NCI-H2107 (cell line): ENCODE data around the gene PCDHGB6.
A peak's percentile ranks its signal among the peaks of the same experiment; 100 is the strongest.
"Not testable (repeated sequence)": the region's sequence is repeated elsewhere in the genome, so short reads cannot be mapped to it uniquely, and the experiment has no call there.

Source experiments
- DNase-seq: peaks from one replicate; lab custom pipeline; 2025; lab: John Stamatoyannopoulos, UW

The PCDHGB6 gene

DNA sequence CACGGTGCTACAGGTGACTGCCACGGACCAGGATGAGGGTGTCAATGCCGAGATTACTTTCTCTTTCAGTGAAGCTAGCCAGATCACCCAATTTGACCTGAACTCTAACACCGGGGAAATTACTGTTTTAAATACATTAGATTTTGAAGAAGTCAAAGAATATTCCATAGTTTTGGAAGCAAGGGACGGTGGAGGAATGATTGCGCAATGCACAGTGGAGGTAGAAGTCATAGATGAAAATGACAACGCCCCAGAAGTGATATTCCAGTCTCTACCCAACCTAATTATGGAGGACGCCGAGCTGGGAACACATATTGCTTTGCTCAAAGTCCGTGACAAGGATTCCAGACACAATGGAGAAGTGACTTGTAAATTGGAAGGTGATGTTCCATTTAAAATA, 19.2 kb upstream of the PCDHGB6 start:
- DNase-seq, result no peak

DNA sequence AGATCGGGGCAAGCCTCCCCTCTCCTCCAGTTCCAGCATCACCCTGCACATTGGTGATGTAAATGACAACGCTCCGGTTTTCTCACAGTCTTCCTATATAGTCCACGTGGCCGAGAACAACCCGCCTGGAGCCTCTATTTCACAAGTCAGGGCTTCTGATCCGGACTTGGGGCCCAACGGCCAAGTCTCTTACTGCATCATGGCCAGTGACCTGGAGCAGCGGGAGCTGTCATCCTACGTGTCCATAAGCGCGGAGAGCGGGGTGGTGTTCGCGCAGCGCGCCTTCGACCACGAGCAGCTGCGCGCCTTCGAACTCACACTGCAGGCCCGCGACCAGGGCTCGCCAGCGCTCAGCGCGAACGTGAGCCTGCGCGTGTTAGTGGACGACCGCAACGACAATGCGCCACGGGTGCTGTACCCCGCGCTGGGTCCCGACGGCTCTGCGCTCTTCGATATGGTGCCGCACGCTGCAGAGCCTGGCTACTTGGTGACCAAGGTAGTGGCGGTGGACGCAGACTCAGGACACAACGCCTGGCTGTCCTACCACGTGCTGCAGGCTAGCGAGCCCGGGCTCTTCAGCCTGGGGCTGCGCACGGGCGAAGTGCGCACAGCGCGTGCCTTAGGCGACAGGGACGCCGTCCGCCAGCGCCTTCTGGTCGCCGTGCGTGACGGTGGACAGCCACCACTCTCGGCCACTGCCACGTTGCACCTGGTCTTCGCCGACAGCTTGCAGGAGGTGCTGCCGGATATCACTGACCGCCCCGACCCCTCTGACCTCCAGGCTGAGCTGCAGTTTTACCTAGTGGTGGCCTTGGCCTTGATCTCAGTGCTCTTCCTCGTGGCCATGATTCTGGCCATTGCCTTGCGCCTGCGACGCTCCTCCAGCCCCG, 18.4 kb upstream of the PCDHGB6 start:
- no peak for DNase-seq

DNA sequence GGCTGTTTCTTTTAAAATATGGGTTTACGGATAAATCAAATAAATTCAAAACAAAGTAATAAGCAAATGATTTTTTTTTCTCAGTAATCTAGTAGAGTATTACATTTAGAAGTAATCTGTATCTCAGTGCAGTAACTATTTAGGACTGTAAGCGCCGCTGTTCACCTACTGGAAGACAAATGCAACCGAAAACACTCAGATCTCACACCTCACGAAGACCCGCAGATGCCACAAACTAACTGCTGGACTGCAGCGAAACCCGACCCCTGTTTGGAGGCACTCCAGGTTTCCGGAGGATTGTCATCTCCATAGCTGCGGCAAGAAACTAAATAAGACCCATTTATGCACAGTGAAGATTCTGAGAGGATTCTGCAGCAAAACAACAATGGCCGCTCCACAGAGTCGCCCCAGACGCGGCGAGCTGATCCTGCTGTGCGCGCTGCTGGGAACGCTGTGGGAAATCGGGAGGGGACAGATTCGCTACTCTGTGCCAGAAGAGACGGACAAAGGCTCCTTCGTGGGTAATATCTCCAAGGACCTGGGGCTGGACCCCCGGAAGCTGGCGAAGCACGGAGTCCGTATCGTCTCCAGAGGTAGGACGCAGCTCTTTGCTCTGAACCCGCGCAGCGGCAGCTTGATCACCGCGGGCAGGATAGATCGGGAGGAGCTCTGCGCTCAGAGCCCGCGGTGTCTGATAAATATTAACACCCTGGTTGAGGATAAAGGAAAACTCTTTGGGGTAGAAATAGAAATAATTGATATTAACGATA, 15.2 kb upstream of the PCDHGB6 start, which contains the start of gene PCDHGA8:
PCDHGA8 (plus strand) TSS at position 205 of the 770 bp plus-strand sequence; CDS start at position 386, 181 bp downstream.
- DNase-seq, result no peak

DNA sequence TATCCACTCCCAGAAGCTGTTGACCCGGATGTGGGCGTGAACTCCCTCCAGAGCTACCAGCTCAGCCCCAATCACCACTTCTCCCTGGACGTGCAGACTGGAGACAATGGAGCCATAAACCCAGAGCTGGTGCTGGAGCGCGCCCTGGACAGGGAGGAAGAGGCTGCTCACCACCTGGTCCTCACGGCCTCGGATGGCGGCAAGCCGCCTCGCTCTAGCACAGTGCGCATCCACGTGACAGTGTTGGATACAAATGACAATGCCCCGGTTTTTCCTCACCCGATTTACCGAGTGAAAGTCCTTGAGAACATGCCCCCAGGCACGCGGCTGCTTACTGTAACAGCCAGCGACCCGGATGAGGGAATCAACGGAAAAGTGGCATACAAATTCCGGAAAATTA, 14.6 kb upstream of the PCDHGB6 start:
- no peak for DNase-seq

DNA sequence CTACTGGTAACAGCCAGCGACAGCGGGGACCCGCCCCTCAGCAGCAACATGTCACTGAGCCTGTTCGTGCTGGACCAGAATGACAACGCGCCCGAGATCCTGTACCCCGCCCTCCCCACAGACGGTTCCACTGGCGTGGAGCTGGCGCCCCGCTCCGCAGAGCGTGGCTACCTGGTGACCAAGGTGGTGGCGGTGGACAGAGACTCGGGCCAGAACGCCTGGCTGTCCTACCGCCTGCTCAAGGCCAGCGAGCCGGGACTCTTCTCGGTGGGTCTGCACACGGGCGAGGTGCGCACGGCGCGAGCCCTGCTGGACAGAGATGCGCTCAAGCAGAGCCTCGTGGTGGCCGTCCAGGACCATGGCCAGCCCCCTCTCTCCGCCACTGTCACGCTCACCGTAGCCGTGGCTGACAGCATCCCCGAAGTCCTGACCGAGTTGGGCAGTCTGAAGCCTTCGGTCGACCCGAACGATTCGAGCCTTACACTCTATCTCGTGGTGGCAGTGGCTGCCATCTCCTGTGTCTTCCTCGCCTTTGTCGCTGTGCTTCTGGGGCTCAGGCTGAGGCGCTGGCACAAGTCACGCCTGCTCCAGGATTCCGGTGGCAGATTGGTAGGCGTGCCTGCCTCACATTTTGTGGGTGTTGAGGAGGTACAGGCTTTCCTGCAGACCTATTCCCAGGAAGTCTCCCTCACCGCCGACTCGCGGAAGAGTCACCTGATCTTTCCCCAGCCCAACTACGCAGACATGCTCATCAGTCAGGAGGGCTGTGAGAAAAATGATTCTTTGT, 13.2 kb upstream of the PCDHGB6 start:
- DNase-seq, result not testable (repeated sequence)

DNA sequence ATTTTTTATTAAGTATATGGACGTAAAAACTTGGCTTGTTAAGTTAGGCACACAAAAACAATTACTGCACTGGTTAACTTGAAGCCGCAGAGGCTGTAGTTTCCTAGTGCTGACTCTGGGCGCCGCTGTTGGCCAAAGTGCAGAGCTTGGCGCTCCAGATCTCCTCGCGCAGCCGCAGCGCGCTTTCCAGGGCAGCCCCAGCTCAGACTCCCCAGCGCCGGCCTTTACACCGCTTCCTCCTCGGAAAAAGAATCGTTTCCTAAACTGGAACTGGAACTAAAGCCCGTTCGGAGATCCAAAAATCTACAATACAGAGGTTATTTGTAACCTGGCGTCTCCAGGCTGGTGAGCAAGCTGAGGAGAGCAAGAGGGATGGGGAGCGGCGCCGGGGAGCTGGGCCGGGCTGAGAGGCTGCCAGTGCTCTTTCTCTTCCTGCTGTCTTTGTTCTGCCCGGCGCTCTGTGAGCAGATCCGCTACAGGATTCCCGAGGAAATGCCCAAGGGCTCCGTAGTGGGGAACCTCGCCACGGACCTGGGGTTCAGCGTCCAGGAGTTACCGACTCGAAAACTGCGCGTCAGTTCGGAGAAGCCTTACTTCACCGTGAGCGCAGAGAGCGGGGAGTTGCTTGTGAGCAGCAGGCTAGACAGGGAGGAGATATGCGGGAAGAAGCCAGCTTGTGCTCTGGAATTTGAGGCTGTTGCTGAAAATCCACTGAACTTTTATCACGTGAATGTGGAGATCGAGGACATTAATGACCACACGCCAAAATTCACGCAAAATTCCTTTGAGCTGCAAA, 9.9 kb upstream of the PCDHGB6 start, which contains the start of gene PCDHGB5:
PCDHGB5 (plus strand) TSS at position 192 of the 796 bp plus-strand sequence; CDS start at position 373, 181 bp downstream.
- not testable (repeated sequence) for DNase-seq

DNA sequence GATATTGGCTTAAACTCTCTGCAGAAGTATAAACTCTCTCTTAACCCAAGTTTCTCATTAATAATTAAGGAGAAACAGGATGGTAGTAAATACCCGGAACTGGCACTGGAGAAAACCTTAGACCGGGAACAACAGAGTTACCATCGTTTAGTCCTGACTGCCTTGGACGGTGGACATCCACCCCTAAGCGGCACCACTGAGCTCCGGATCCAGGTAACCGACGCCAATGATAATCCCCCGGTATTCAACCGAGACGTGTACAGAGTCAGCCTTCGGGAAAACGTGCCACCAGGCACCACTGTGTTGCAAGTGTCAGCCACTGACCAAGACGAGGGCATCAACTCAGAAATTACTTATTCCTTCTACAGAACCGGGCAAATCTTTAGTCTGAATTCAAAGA, 9.2 kb upstream of the PCDHGB6 start:
- no peak for DNase-seq

DNA sequence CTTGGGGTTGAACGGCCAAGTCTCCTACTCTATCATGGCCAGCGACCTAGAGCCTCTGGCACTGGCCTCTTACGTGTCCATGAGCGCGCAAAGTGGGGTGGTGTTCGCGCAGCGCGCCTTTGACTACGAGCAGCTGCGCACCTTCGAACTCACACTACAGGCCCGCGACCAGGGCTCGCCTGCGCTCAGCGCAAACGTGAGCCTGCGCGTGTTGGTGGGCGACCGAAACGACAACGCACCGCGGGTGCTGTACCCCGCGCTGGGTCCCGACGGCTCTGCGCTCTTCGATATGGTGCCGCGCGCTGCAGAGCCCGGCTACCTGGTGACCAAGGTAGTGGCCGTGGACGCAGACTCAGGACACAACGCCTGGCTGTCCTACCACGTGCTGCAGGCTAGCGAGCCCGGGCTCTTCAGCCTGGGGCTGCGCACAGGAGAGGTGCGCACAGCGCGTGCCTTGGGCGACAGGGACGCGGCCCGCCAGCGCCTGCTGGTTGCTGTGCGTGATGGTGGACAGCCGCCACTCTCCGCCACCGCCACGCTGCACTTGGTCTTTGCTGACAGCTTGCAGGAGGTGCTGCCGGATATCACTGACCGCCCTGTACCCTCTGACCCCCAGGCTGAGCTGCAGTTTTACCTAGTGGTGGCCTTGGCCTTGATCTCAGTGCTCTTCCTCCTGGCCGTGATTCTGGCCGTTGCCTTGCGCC, 8.1 kb upstream of the PCDHGB6 start:
- no peak for DNase-seq

DNA sequence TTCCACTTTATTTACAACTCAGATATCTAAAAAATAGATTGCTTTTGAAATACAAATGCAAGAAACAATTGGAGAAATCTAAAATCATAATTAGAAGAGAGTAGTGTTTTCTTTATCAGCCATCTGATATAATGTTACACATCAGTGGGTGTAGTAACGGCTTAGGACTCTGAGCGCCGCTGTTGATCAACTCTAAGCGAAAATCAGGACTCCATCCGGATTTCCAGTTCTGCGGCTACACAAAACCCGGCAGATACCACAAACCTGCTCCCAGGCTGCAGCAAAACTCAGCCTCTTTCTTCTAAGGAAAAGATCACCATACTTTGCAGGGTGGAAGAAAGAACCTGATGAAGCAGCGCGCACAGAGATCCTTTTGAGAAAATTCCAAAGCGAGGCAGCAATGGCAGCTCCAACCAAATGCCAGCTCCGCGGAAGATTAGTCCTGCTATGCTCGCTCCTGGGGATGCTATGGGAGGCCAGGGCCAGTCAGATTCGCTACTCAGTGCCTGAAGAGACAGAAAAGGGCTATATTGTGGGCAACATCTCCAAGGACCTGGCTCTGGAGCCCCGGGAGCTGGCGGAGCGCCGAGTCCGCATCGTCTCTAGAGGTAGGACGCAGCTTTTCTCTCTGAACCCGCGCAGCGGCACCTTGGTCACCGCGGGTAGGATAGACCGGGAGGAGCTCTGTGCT, 5.1 kb upstream of the PCDHGB6 start, which contains the start of gene PCDHGA9:
PCDHGA9 (plus strand) TSS at position 226 of the 691 bp plus-strand sequence; CDS start at position 401, 175 bp downstream.
- DNase-seq, result no peak

DNA sequence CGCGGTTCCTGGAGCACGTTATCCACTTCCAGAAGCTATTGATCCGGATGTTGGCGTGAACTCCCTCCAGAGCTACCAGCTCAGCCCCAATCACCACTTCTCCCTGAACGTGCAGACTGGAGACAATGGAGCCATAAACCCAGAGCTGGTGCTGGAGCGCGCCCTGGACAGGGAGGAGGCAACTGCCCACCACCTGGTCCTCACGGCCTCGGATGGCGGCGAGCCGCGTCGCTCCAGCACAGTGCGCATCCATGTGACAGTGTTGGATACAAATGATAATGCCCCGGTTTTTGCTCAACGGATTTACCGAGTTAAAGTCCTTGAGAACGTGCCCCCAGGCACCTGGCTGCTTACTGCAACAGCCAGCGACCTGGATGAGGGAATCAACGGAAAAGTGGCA, 4.4 kb upstream of the PCDHGB6 start:
- no peak for DNase-seq

DNA sequence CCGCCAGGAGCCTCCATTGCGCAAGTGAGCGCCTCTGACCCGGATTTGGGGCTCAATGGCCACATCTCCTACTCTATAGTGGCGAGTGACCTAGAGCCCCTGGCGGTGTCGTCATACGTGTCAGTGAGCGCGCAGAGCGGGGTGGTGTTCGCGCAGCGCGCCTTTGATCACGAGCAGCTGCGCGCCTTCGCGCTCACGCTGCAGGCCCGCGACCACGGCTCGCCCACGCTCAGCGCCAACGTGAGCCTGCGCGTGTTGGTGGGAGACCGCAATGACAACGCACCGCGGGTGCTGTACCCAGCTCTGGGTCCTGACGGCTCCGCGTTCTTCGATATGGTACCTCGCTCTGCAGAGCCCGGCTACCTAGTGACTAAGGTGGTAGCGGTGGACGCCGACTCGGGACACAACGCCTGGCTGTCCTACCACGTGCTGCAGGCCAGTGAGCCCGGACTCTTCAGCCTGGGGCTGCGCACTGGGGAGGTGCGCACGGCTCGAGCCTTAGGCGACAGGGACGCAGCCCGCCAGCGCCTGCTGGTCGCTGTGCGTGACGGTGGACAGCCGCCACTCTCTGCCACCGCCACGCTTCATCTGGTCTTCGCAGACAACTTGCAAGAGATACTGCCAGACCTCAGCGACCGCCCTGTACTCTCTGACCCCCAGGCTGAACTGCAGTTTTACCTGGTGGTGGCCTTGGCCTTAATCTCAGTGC, 1.9 kb downstream of the PCDHGB6 start:
- DNase-seq, result no peak

DNA sequence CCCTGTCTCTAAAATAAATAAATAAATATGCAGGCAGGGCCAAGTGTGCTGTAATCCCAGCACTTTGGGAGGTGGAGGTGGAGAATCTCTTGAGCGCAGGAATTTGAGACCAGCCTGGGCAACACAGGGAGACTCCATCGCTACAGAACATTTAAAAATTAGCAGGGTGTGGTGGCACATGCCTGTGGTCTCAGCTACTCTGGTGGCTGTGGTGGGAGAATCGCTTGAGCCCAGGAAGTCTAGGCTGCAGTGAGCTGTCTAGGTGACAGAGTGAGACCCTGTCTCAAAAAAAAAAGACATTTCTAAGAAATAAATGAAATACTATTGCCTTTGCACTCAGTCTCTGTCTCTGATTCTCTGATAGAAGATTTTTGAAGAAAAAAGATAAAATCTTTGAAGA, 3.8 kb downstream of the PCDHGB6 start:
- DNase-seq, result no peak

DNA sequence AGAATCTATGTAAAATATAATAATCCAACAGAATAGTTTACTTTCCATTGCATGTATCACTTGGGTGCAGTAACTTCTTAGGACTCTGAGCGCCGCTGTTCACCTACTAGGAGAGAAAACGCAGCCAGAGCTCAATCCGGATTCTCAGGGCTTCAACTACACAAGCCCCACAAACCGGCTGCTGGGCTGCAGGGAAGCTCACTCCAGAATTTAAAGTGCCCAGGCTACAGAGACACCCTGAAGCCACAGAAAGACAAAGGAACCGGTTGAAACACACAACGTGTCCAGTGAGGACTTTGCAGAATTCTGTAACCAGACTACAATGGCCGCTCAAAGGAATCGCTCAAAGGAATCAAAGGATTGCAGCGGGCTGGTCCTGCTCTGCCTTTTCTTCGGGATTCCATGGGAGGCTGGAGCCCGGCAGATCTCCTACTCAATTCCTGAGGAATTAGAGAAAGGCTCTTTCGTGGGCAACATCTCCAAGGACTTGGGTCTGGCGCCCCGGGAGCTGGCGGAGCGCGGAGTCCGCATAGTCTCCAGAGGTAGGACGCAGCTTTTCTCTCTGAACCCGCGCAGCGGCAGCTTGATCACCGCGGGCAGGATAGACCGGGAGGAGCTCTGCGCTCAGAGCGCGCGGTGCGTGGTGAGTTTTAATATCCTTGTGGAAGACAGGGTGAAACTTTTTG, 5.2 kb downstream of the PCDHGB6 start, which contains the start of gene PCDHGA10:
PCDHGA10 (plus strand) TSS at position 134 of the 686 bp plus-strand sequence; CDS start at position 323, 189 bp downstream.
- no peak for DNase-seq

DNA sequence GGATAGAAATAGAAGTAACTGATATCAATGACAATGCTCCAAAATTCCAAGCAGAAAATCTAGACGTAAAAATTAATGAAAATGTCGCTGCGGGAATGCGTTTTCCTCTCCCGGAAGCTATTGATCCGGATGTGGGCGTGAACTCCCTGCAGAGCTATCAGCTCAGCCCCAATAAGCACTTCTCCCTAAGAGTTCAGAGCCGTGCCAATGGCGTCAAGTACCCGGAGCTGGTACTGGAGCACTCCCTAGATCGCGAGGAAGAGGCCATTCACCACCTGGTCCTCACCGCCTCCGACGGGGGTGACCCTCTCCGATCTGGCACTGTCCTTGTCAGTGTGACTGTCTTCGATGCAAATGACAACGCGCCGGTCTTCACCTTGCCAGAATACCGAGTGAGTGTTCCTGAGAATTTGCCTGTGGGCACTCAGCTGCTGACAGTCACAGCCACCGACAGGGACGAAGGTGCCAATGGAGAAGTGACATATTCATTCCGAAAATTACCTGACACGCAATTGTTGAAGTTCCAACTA, 5.8 kb downstream of the PCDHGB6 start:
- DNase-seq, result no peak

DNA sequence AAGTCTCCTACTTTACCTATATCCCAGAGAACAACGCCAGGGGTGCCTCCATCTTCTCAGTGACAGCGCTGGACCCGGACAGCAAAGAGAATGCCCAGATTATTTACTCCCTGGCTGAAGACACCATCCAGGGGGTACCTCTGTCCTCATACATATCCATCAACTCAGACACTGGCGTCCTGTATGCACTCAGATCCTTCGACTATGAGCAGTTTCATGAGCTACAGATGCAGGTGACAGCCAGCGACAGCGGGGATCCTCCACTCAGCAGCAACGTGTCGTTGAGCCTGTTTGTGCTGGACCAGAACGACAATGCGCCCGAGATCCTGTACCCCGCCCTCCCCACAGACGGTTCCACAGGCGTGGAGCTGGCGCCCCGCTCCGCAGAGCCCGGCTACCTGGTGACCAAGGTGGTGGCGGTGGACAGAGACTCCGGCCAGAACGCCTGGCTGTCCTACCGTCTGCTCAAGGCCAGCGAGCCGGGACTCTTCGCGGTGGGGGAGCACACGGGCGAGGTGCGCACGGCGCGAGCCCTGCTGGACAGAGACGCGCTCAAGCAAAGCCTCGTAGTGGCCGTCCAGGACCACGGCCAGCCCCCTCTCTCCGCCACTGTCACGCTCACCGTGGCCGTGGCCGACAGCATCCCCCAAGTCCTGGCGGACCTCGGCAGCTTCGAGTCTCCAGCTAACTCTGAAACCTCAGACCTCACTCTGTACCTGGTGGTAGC, 6.9 kb downstream of the PCDHGB6 start:
- DNase-seq, result not testable (repeated sequence)

DNA sequence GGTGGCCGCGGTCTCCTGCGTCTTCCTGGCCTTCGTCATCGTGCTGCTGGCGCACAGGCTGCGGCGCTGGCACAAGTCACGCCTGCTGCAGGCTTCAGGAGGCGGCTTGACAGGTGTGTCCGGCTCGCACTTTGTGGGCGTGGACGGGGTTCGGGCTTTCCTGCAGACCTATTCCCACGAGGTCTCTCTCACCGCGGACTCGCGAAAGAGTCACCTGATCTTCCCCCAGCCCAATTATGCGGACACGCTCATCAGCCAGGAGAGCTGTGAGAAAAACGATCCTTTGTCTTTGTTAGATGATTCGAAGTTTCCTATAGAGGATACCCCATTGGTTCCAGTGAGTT, 7.4 kb downstream of the PCDHGB6 start:
- not testable (repeated sequence) for DNase-seq

DNA sequence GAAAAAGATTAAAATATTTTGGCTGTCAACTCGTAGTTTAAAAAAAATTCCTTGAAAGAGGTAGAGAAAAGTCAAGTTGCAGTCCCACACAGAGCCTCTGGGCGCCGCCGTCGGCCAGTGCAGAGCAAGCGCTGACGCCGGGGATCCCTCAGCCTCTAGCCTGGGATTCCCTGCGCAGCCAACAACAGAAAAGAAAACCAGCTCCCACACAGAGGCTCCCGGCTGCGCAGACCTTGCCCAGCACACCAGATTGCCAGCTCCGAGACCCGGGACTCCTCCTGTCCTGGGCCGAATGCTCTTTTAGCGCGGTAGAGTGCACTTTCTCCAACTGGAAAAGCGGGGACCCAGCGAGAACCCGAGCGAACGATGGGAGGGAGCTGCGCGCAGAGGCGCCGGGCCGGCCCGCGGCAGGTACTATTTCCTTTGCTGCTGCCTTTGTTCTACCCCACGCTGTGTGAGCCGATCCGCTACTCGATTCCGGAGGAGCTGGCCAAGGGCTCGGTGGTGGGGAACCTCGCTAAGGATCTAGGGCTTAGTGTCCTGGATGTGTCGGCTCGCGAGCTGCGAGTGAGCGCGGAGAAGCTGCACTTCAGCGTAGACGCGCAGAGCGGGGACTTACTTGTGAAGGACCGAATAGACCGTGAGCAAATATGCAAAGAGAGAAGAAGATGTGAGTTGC, 9.8 kb downstream of the PCDHGB6 start, which contains the start of gene PCDHGB7:
PCDHGB7 (plus strand) TSS at position 184 of the 679 bp plus-strand sequence; CDS start at position 367, 183 bp downstream.
- peak; percentile 26 for DNase-seq
